Ovary (tissue), 3 donors: ENCODE results near the gene S100A6.
"Not testable (repeated sequence)": the region's sequence is repeated elsewhere in the genome, so short reads cannot be mapped to it uniquely, and the experiment has no call there.

Source experiments
- EP300 ChIP-seq: sonication (generic); formaldehyde crosslinking; IDR thresholded peaks from one replicate; pipeline ENCODE4 v1.6.1; 2017; ENCODE audit warnings: antibody characterized with exemption
- POLR2A ChIP-seq: fragments of 450-650 bp; IDR thresholded peaks from one replicate; pipeline ENCODE4 v1.6.1; 2017; ENCODE audit warnings: antibody characterized with exemption, mild to moderate bottlenecking, moderate library complexity
- TF ChIP-seq, protein P1 (sequence below), 3 donors: fragments of 450-650 bp in 2 of 3; fragments of 200-600 bp in 1 of 3; IDR thresholded peaks; one replicate each; pipeline versions ENCODE4 v1.5.1 to v1.8.0; 2016 to 2022; ENCODE audit warnings: antibody characterized with exemption in 3 of 3, mild to moderate bottlenecking in 1 of 3
- donor health status: DM: no; HTN: no; CAD: no.

DNA sequence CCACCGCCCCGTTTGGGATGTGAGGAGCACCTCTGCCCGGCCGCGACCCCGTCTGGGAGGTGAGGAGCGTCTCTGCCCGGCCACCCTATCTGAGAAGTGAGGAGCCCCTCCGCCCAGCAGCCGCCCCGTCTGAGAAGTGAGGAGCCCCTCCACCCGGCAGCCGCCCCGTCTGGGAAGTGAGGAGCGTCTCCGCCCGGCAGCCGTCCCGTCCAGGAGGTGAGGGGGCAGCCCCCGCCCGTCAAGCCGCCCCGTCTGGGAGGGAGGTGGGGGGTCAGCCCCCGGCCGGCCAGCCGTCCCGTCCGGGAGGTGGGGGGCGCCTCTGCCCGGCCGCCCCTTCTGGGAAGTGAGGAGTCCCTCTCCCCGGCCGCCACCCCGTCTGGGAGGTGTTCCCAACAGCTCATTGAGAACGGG, 39.3 kb upstream of the S100A6 start:
- TF ChIP-seq, protein P1, sequence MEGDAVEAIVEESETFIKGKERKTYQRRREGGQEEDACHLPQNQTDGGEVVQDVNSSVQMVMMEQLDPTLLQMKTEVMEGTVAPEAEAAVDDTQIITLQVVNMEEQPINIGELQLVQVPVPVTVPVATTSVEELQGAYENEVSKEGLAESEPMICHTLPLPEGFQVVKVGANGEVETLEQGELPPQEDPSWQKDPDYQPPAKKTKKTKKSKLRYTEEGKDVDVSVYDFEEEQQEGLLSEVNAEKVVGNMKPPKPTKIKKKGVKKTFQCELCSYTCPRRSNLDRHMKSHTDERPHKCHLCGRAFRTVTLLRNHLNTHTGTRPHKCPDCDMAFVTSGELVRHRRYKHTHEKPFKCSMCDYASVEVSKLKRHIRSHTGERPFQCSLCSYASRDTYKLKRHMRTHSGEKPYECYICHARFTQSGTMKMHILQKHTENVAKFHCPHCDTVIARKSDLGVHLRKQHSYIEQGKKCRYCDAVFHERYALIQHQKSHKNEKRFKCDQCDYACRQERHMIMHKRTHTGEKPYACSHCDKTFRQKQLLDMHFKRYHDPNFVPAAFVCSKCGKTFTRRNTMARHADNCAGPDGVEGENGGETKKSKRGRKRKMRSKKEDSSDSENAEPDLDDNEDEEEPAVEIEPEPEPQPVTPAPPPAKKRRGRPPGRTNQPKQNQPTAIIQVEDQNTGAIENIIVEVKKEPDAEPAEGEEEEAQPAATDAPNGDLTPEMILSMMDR (IDR thresholded peaks at IDR 0.05) = not testable (repeated sequence)
- TF ChIP-seq POLR2A, EP300: not testable (repeated sequence)
